HG02884 (cell line): ENCODE measurements around the gene MRPL58.
A peak's percentile ranks its signal among the peaks of the same experiment; 100 is the strongest.
"Not testable (repeated sequence)": the region's sequence is repeated elsewhere in the genome, so short reads cannot be mapped to it uniquely, and the experiment has no call there.

ENCODE experiments used
- ATAC-seq: cut with Tn5 transposase; IDR thresholded peaks from one replicate; pipeline ENCODE4 v1.9.1; 2021; ENCODE audit warnings: mild to moderate bottlenecking, moderate library complexity; ENCODE audit not compliant: unreplicated experiment

Gene MRPL58

GRCh38 chr17:75012346-75013091 lies at the start of gene MRPL58:
Gene MRPL58, plus strand, starts transcription at chr17:75012670. Its CDS starts 17 bp downstream, at chr17:75012687.
- ATAC-seq = peak; percentile 73

- no peak for ATAC-seq
Observed at GRCh38 chr17:74963656-74964055, 48.8 kb upstream of the MRPL58 start.

DNA sequence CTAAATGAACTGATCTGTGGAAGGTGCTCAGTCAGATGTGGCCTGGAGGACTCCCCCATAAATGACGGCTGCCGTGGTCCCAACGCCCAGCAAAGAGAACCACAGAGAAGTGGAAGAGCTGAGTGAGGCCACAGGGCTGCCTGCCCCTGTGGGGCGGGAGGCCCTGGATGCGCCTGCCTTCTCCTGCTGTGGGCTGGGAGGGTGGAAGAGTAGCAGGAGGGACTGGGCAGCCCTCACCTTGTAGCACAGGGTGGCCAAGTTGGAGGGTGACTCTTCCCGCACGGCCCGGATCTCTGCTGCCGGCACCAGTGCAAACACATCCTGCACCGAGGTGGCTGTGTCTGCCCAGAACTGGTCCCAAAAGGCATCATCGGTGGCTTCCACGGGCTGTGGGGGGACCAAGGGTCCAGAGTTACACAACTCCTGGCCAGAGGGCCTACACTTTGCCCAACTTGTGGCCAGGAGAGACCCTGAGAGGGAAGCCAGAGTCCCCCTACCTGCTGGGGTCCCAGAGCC lies 48.2 kb upstream of the MRPL58 start:
- no peak for ATAC-seq

- no peak for ATAC-seq
Observed at GRCh38 chr17:74964988-74965622, 47.4 kb upstream of the MRPL58 start.

DNA sequence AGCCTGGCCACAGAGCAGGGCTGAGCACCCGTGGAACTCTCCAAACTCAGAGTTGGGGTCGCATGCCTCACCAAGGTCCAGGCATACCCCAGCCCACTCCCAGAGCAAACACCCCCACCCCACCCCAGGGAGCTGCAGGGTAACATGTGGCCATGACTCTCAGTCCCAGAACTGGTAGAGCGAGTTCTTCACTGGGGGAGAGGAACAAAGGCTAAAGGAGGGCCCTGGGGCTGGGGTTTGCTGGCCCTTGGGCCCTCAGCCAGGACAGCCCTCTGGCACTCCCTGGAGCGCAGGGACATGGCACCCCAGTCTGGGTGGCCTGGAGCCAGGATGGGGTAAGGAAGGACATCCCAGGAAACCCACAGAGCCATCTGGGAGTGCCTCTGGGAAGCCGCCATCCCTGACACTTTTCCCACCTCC lies 44.1 kb upstream of the MRPL58 start:
- ATAC-seq = no peak

DNA sequence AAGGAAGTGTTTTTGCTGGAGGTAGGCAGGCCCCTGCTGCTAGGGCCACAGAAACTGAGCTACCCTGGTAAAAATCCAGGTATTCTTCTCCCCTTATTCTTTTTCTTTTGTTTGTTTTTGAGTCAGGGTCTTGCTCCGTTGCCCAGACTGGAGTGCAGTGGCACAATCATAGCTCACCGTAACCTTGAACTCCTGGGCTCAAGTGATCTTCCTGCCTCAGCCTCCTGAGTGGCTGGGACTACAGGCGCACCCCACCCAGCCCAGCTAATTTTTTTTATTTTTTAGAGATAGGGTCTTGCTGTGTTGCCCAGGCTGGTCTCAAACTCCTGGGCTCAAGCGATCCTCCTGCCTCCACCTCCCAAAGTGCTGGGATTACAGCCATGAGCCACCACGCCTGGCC lies 43.0 kb upstream of the MRPL58 start:
- not testable (repeated sequence) for ATAC-seq

DNA sequence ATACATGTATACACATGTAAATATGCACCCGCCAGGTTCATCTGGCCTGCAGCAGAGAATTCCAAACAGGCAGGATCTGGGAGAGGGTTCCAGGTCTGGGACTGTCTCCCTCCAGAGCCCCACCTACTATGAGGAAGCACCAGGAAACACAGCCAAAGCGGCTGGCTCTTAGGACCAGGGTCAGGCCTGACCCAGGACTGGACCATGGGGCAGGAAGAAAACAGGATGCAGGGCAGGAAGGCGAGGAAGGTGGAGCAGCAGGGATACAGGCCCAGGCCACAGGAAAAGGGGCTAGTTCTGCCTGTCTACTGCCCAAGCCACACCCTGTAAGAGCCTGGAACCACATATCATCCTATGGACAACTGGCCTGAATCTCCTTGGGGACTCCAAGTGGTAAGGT lies 42.1 kb upstream of the MRPL58 start:
- no peak for ATAC-seq

DNA sequence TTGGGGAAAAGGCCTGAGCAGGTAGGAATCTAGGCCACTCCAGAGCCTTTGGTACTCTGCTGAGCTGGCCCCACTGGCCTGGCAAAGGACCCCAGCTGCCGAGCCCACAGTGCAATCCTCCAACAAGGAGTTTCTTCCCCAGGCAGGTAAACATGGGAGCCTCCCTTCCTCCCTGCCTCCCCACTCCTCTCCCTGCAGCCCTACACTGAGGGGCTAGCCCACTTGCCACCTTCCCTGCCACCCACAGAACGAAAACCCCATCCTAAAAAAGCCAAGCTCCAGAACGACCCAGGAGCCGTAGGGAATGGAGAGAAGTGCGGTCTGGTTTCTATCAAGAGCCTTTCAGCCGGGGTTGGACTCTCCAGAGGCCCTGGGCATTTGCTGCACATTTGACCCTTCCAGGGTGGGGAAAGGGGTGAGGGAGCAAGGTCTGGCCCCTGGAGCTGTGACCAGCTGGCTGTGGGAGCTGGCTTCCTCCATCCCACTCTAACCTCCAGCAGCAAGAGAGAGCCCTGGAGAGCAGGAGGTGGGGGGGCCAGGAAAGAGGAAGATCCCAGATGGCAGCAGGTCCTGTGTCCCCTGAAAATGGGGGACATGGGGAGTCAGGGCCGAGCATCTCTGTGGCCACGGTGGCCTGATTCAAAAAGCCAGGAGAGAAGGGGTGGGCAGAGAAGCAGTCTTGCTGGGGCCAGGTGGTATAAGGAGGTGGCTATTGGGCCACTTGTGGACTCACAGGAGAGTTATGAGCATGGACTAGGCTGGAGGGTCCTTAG lies 41.2 kb upstream of the MRPL58 start:
- no peak for ATAC-seq

- ATAC-seq = no peak
Observed at GRCh38 chr17:74971842-74972106, 40.7 kb upstream of the MRPL58 start.

DNA sequence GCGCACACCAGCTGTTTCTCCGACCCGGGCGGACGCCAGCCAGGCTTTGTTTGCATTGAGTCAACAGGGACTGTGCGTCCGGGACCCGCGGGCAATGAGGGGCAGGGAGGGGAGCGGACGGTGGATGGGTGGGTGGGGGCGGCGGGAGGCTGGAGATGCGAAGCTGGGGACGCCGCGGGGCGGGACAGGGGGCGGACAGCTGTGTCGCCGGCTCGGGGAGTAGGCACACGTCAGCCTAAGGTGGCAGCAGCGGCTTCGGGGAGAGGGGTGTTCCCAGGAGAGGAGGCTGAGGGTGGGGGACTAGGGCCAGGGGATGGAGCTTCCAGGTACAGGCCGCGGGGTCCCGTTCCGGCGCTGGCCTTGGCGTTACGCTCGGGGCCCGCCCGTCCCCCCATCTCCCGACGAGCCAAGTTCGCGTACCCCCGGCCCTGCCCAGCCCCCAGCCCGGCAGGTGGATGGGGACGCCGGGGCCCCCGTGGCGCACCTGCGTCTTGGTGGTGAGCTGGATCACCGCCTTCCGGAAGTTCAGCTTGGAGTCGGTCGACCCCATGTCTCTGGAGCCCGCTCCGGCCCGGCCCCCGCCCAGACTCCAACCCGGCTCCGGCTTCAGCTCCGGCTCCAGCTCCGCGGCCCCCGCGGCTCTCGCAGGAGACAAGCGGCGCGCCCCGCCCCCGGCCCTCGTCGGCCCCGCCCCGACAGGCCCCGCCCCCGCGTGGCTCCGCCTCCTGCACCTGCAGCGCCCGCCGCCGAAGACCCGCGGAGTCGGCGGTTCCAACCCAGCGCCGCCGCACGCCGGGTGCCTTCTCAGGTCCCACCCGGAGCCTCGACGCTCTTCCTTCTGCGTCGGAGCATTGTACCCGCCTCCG lies 40.1 kb upstream of the MRPL58 start, which contains the start of gene HID1:
Gene HID1, minus strand, starts transcription at position 653 of the 866 bp plus-strand sequence. Its CDS starts 103 bp downstream, at position 550.
- ATAC-seq = no peak

- no peak for ATAC-seq
Observed at GRCh38 chr17:74972973-74973328, 39.5 kb upstream of the MRPL58 start.

DNA sequence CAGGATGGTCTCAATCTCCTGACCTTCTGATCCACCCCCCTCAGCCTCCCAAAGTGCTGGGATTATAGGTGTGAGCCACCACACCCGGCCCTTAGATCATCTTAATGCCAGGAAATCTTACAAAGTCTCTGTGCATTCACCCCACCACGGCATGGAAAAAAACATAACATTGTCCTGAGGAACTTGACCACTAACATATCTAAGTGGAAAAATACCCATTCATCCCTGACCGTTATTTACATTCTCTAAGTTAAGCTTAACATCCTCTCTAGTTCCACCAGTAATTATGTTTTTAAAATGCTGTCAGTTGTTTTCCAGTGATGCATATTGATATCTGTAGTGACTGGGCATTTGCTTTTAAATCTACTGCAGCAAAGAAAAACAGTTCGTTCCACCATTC lies 36.5 kb upstream of the MRPL58 start:
- ATAC-seq = no peak

GRCh38 chr17:74977802-74978201 lies 34.7 kb upstream of the MRPL58 start:
- ATAC-seq = no peak

GRCh38 chr17:74978240-74978639 lies 34.2 kb upstream of the MRPL58 start:
- no peak for ATAC-seq

- no peak for ATAC-seq
Observed at GRCh38 chr17:74979408-74980146, 32.9 kb upstream of the MRPL58 start.

DNA sequence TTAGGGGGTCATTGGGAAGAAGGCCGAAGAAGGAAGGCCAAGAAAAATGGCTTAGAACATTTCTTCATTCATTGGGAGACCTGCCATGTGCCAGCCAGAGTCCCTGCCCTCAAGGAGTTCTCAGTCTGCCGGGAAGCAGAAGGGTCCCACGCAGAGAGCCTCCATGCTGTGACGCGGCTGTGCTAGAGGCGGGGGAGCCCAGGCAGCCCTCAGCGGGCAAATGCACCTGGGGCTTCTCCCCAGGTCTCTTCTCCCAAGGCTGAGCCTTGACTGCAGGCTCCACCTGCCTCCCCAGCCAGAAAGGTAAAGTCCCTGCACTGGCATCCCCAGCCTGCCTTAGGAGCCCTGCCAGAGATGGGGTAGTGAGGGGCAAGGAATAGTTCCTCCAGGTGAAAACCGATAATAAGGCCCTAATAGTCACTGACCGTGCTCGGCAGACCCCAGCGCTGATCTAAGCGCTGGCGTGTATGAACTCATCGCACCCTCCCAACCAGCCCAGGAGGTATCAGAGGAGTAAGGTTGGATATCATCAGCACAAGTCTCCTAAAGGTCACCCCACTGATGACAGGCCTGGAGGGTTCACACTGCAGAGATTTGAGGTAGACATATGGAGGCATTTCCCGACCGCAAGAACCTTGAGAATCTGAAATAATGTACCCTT lies 31.0 kb upstream of the MRPL58 start:
- no peak for ATAC-seq

DNA sequence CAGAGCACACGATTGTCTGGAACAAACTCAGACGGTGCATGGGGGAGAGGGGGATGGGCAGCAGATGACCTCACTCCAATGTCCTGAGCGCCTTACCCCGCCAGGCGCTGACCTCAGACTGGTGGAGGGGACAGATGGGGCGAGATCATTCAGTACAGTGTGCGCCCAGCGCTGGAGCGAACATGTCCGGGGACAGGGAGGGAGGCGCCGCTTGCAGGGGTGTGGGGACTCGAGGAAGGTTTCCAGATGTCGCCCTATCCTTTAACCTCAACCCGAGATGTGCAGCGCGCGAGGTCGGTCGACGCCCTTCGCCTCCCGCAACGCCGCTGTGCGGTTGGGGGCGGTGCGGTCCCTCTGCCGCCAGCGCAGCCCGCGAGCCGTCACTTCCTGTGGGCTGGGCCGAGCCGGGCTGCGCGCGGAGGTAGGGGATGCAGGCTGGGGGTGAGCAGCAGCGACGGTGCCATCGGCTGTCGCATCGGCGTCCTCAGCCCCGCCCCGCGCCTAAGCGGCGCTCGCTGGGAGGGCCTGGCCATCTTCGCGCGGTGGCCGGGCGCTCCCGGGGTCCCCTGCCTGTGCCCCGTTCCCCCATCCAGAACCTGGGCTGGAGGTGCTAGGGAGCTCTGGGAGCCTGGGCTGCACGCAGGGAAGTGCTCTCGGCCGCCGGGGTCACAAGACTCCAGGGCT lies 30.3 kb upstream of the MRPL58 start:
- no peak for ATAC-seq

DNA sequence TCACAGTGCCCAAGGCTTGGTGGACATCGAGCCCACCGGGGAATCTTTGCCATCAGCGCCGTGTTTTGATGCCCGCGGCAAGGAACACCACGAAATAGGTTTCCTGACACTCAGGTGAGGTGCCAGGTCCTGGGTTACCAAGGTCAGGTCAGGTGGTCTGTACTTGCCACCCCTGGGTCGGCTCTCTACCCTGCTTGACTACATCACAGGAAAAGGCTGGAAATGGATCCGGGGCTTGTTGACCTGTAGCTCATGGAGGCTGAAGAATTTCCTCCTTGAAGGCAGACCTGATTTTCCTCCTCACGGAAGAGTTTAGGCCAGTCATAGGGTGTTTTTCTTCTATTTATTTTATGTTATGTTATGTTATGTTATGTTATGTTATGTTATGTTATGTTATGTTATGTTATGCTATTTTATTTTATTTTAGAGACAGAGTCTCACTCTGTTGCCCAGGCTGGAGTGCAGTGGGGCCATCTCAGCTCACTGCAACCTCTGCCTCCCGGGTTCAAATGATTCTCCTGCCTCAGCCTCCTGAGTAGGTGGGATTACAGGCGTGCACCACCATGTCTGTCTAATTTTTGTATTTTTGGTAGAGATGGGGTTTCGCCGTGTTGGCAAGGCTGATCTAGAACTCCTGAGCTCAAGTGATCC lies 29.7 kb upstream of the MRPL58 start:
- not testable (repeated sequence) for ATAC-seq

GRCh38 chr17:74986206-74986576 lies 26.3 kb upstream of the MRPL58 start:
- no peak for ATAC-seq
